ENCODE results near the gene VAX1. TPM values are rescaled to one million over a fixed set of nuclear protein-coding genes. Genes with fewer than 3 reads are reported as not detected.
"Not testable (repeated sequence)": the region's sequence is repeated elsewhere in the genome, so short reads cannot be mapped to it uniquely, and the experiment has no call there.

VAX1 gene, protein sequence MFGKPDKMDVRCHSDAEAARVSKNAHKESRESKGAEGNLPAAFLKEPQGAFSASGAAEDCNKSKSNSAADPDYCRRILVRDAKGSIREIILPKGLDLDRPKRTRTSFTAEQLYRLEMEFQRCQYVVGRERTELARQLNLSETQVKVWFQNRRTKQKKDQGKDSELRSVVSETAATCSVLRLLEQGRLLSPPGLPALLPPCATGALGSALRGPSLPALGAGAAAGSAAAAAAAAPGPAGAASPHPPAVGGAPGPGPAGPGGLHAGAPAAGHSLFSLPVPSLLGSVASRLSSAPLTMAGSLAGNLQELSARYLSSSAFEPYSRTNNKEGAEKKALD
- not detected for total RNA-seq
- polyA plus RNA-seq: not detected
- long read RNA-seq, donor 1: 0 reads
- long read RNA-seq, donor 2: 0 reads

GRCh38 chr10:117137911-117138642 is at the start of gene VAX1:
TSS of gene VAX1 (minus strand) at chr10:117138270. CDS start at chr10:117138056, 214 bp downstream.
- Histone ChIP-seq H3K4me1 (peaks cover 8 to 55% (median 33%) of the 10 kb centered on the region in 6 donors), H3K27me3 (replicated peaks in 1 of 7) (peaks cover 8 to 100% (median 90%) of the 10 kb centered on the region in 7 donors)
- WGBS, 5 donors: 4 to 7% (median 5%) methylated on average over 57 to 64 of the region's 65 CpGs

GRCh38 chr10:117186832-117187615 is 49.0 kb upstream of the VAX1 start:
- H3K27ac ChIP-seq: no peak overlapping the region
- H3K27me3 ChIP-seq (replicated peaks in 1 of 7): peaks cover 0 to 27% (median 0%) of the 10 kb centered on the region in 7 donors
- TF ChIP-seq POLR2AphosphoS5 (IDR thresholded peaks at IDR 0.05) (no peak), POLR2A (IDR thresholded peaks at IDR 0.05) (no peak)
- no peak overlapping the region for H3K4me3 ChIP-seq
- WGBS, 5 donors: 47 to 75% (median 63%) methylated on average over 4 of the region's 4 CpGs
- H3K9me3 ChIP-seq: peaks cover 0 to 17% (median 10%) of the 10 kb centered on the region in 8 donors
- intact Hi-C loops (cut with DNase I; ENCODE audit: low total_unique reads): no loop called here
- no peak for DNase-seq
- H3K4me1 ChIP-seq: no peaks in the 10 kb centered on the region
- no peaks in the 10 kb centered on the region for H3K36me3 ChIP-seq

More at GRCh38 chr10:117137911-117138642, at the start of gene VAX1:
- Histone ChIP-seq H3K36me3 (no peaks in the 10 kb centered on the region), H3K27ac (no peak within 1 kb of the TSS), H3K9me3 (no peaks in the 10 kb centered on the region), H3K4me3 (peak within 1 kb of the TSS in 7 of 8 donors; percentile 22 to 58 (median 27))
- TF ChIP-seq POLR2A (IDR thresholded peaks at IDR 0.05) (no peak), POLR2AphosphoS5 (IDR thresholded peaks at IDR 0.05) (no peak), CTCF (IDR thresholded peaks at IDR 0.05 in 8 of 11, conservative IDR thresholded peaks at IDR 0.05 in 3 of 11) (no peak)
- intact Hi-C loops (cut with DNase I; ENCODE audit: low total_unique reads): no loop called here
- no peak for DNase-seq

DNA sequence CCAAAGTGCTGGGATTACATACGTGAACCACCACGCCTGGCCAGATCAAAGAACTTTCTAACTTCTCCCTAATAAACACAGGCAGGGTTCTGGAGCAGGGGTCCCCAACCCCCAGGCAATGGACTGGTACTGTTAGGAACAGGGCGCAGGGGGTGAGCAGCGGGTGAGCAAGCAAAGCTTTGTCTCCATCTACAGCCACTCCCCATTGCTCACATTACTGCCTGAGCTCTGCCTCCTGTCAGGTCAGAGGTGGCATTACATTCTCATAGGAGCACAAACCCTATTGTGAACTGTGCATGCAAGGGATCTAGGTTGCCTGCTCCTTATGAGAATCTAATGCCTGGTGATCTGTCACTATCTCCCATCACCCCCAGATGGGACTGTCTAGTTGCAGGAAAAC is 47.7 kb upstream of the VAX1 start:
- H3K4me3 ChIP-seq; intact Hi-C loops (cut with DNase I; ENCODE audit: low total_unique reads); H3K27ac ChIP-seq; H3K36me3 ChIP-seq; H3K4me1 ChIP-seq: not testable (repeated sequence)
- WGBS, 5 donors: 91 to 98% (median 97%) methylated on average over 4 of the region's 4 CpGs
- peak; percentile 32 for DNase-seq
- Histone ChIP-seq H3K27me3 (replicated peaks in 1 of 7) (peaks cover 0 to 37% (median 0%) of the 10 kb centered on the region in 7 donors), H3K9me3 (peaks cover 0 to 17% (median 10%) of the 10 kb centered on the region in 8 donors)

DNA sequence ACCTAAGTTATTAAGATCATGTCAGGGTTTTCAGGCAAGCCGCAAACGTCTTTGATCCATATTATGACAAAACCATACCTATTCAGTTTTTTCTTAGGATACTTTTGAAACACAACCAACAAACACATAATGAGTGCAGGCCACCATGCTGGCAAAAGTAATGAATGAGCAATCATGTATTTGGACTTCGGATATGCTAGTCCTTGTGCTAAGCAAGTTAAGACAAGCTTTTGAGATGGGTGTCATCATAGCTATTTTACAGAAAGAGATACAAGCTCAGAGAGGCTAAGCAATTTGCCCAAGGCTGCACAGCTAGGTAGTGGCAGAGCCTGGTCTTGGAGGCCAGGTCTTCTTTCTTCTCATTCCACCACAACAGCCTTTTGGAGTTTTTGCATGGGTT is 46.8 kb upstream of the VAX1 start:
- DNase-seq: no peak
- WGBS, 5 donors: 77 to 90% (median 83%) methylated on average over 3 of the region's 3 CpGs
- peaks cover 0 to 10% (median 7%) of the 10 kb centered on the region in 8 donors for H3K9me3 ChIP-seq
- no peak overlapping the region for H3K27ac ChIP-seq
- H3K4me3 ChIP-seq: no peak overlapping the region
- H3K36me3 ChIP-seq: no peaks in the 10 kb centered on the region
- H3K27me3 ChIP-seq (replicated peaks in 1 of 7): peaks cover 0 to 46% (median 0%) of the 10 kb centered on the region in 7 donors
- TF ChIP-seq CTCF (IDR thresholded peaks at IDR 0.05 in 8 of 11, conservative IDR thresholded peaks at IDR 0.05 in 3 of 11): no peak
- TF ChIP-seq POLR2AphosphoS5 (IDR thresholded peaks at IDR 0.05): no peak
- TF ChIP-seq POLR2A (IDR thresholded peaks at IDR 0.05): no peak
- intact Hi-C loops (cut with DNase I; ENCODE audit: low total_unique reads): no loop called here
- H3K4me1 ChIP-seq: no peaks in the 10 kb centered on the region
